Upper lobe of left lung (tissue), 4 donors: ENCODE data around the gene ARPP21.

Source experiments
- CTCF ChIP-seq, 6 experiments: fragments of 450-650 bp in 4 of 6; fragments of 200-600 bp in 2 of 6; sonication (generic) in 2 of 6; IDR thresholded peaks; one replicate each; pipeline ENCODE4 v1.5.1; 2016 to 2019; ENCODE audit warnings: antibody characterized with exemption in 6 of 6
- POLR2A ChIP-seq, 4 donors: fragments of 450-650 bp; IDR thresholded peaks; one replicate each; pipeline ENCODE4 v1.5.1; 2016 to 2017; ENCODE audit warnings: antibody characterized with exemption in 4 of 4, mild to moderate bottlenecking in 2 of 4

- no peak for TF ChIP-seq CTCF (IDR thresholded peaks at IDR 0.05)
- TF ChIP-seq POLR2A (IDR thresholded peaks at IDR 0.05): no peak
These were observed 5.1 kb downstream of the ARPP21 start for GRCh38 chr3:35644451-35644850.
